Measurements from ENCODE around the gene ITGAV.

DNA sequence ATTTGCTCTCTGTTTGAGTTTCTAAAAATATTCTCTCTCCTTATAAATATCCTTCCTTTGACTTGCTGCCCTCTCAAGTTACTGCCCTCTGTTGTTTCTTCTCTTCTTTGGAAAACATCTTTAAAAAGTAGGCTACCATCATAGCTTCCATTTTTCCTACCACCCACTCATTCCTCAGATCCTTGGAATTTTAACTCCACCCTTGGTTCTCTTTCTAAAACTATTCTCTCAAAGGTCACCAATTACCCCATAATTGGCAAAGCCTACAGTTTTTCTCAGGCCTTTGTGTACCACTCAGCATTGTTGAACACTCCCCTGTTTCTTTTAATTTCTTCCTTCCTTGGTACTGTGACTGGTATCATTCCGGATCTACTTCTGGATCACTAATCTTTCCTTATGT, 43.0 kb upstream of the ITGAV start:
- TF ChIP-seq, protein P1, sequence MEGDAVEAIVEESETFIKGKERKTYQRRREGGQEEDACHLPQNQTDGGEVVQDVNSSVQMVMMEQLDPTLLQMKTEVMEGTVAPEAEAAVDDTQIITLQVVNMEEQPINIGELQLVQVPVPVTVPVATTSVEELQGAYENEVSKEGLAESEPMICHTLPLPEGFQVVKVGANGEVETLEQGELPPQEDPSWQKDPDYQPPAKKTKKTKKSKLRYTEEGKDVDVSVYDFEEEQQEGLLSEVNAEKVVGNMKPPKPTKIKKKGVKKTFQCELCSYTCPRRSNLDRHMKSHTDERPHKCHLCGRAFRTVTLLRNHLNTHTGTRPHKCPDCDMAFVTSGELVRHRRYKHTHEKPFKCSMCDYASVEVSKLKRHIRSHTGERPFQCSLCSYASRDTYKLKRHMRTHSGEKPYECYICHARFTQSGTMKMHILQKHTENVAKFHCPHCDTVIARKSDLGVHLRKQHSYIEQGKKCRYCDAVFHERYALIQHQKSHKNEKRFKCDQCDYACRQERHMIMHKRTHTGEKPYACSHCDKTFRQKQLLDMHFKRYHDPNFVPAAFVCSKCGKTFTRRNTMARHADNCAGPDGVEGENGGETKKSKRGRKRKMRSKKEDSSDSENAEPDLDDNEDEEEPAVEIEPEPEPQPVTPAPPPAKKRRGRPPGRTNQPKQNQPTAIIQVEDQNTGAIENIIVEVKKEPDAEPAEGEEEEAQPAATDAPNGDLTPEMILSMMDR (IDR thresholded peaks at IDR 0.05), result no peak
- no peak for TF ChIP-seq POLR2A (IDR thresholded peaks at IDR 0.05)

All from ovary (tissue), 3 donors.